HPDE6-E6E7 (cell line): ENCODE measurements around the gene NUMB.
"Not testable (repeated sequence)": the region's sequence is repeated elsewhere in the genome, so short reads cannot be mapped to it uniquely, and the experiment has no call there.

Experiments used
- DNase-seq: peaks from one replicate; pipeline ENCODE4 v3.0.0; 2011; ENCODE audit warnings: missing footprints; ENCODE audit errors: extremely low spot score

Gene NUMB

GRCh38 chr14:73422515-73422914 is 35.8 kb downstream of the NUMB start:
- DNase-seq: no peak

- no peak for DNase-seq
Measured at GRCh38 chr14:73418227-73418626, 40.1 kb downstream of the NUMB start.

DNA sequence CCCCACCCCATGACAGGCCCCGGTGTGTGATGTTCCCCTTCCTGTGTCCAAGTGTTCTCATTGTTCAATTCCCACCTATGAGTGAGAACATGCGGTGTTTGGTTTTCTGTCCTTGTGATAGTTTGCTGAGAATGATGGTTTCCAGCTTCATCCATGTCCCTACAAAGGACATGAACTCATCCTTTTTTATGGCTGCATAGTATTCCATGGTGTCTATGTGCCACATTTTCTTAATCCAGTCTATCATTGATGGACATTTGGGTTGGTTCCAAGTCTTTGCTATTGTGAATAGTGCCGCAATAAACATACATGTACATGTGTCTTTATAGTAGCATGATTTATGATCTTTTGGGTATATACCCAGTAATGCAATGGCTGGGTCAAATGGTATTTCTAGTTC is 52.1 kb downstream of the NUMB start:
- not testable (repeated sequence) for DNase-seq

- DNase-seq: no peak
Measured at GRCh38 chr14:73403181-73403752, 55.1 kb downstream of the NUMB start.

GRCh38 chr14:73402579-73402978 is 55.8 kb downstream of the NUMB start:
- no peak for DNase-seq

DNA sequence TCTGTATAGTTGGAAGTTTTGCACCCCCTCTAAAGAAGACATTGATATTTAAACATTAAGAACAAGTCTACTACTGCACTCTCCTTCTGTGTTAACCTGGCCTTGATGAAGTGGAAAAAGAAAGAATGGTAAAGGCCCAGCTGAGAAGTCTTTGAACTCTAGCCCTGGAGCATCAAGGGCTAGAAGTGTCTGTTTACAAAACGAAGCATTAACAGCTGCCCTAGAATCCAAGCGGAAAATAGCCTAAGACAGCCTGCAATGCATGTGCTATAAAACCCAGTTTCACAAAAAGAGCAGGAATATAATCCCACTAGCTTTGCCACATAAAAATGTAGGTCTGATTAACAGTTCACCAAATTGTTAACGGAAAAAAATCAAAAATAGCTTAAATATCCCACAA is 60.5 kb downstream of the NUMB start:
- no peak for DNase-seq

DNA sequence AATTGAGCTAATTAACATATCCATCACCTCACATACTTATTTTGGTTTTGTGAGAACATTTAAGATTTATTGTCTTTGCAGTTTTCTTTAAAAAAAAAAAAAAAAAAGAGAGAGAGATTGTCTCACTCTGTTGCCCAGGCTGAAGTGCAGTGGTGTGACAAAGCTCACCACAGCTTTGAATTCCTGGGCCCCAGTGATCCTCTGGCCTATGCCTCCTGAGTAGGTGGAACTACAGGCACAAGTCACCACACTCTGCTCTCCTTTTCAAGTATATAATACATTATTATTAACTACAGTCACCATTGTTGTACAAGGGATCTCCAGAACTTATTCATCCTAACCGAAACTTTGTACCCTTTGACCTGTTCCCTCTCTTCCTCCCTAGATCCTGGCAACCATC is 64.0 kb downstream of the NUMB start:
- no peak for DNase-seq

DNA sequence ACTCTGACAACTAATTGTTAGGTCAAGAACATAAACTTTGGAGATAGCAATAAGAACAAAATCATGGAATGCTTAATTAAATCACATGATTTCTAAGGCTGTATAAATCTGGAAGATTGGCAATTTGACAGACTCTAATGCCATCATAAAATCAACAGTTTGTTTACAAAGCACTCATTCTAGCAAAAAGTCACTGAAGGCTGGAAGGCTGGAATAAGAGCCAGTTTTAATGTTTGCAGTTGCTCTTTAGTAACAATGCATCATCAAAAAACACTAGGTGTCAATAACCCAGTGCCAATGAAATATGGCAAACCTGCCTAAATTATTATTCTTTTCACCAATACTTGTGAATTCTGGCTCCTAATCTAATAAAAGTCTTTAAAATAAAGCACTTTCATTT is 65.0 kb downstream of the NUMB start:
- DNase-seq: no peak

GRCh38 chr14:73392329-73393257 is 65.8 kb downstream of the NUMB start:
- no peak for DNase-seq

DNA sequence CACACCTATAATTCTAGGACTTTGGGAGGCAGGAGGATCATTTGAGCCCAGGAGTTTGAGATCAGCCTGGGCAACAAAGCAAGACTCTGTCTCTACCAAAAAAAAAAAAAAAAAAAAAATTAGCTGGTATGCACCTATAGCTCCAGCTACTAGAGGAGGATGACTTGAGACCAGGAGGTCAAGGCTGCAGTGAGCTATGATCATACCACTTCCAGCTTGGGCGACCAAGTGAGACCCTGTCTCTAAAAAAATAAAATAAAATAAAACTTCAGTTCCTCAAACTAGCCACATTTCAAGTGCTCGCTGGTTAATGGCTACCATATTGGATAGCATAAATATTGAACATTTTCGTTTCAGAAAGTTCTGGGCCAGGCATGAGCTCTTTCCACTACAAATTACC is 70.5 kb downstream of the NUMB start:
- not testable (repeated sequence) for DNase-seq

- no peak for DNase-seq
Measured at GRCh38 chr14:73386342-73386741, 72.0 kb downstream of the NUMB start.

GRCh38 chr14:73385021-73385420 is 73.3 kb downstream of the NUMB start:
- not testable (repeated sequence) for DNase-seq

- no peak for DNase-seq
Measured at GRCh38 chr14:73383356-73383755, 75.0 kb downstream of the NUMB start.

DNA sequence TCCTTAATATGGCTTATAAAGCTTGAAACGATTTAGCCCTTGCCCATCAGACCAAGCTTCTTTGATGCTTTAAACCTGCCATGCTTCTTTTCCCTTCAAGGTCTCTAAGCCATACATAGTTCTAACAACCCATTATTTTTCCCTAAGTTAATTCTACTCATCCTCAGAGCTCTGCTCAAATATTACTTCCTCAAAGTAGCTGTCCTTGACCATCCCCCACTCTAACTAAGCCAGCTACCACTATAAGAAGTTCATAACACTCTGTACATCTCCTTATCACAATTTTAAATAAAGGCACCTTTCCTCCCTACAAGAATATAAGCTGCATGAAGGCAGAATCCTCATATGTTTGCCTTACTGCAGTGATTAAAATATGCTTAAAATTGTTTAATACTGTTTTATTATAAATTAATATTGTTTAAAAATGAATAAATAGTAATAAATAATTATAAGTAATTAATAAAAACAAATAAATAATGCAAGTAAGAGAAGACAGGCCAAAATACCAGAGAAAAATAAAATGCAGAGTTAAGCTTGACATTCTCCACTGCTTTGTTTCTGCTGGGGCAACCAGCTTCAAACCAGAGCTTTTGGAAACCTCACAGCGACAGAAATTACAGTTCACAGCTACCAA is 76.8 kb downstream of the NUMB start:
- DNase-seq: no peak

GRCh38 chr14:73376585-73376984 is 81.8 kb downstream of the NUMB start:
- no peak for DNase-seq

- no peak for DNase-seq
Measured at GRCh38 chr14:73375861-73376260, 82.5 kb downstream of the NUMB start.

DNA sequence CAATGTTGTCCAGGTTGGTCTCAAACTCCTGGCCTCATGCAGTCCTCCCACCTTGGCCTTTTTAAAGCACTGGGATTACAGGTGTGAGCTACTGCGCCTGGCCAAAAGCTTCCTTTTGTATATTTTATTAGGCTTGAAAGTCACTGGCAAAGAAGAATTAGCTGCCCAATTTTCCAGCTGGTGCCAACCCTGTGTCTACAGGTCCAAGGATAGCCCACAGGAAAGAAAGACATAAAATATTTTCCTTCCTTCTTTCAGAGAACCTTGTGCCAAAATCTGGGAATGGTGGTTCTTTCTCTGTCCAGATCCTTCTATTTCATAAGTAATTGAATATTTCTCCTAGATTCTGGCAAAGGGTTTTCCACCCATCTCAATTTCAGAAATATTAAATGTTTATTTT is 84.1 kb downstream of the NUMB start:
- no peak for DNase-seq

DNA sequence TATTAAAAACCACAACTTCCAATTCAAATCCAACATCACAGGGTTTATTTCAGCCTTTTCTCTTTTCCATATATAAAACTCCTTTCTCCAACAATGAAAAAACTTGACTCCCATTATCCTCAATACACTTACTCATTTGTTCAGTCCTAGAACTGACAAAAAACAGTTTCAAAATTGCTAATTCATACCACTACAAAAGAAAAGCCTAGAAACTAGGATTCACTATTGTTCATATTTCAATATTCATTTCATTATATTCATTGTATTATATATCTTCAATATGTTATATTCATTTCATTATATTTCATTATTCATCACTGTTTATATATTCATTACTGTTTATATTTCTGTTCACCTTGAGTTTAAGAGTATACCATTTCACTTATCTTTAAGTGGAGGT is 85.8 kb downstream of the NUMB start:
- no peak for DNase-seq

DNA sequence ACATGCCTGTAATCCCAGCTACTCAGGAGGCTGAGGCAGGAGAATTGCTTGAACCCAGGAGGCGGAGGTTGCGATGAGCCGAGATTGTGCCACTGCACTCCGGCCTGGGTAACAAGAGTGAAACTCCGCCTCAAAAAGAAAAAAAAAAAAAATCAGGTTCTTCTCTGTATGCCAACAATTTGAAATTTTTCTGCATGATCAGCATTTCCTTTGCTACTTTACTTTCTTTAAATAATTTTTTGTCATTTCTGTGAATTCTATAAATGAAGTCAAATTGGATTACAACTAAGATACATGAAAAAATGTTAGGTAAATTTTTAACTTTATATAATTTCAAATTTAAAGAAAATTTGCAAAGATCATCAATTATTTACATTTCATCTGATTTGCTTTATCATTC is 87.8 kb downstream of the NUMB start:
- no peak for DNase-seq

DNA sequence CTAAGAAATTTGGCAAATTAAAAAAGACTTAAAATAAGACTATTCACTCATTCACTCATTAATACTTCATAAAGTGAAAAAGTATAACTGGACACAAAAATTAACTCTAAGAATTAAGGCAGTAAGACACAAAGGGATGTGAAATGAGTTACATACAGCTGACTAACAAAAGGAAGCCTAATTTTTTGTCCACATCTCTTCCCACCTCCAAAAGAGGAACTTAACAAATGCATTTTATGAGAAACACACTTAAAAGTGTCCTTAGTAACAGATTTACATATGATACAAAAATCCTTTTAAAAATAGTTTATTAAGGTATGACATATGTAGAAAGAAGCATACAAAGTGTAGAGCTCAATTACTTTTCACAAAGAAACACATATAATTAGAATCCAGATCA is 88.9 kb downstream of the NUMB start:
- no peak for DNase-seq

GRCh38 chr14:73368616-73369015 is 89.7 kb downstream of the NUMB start:
- no peak for DNase-seq

- DNase-seq: no peak
Measured at GRCh38 chr14:73365727-73366126, 92.6 kb downstream of the NUMB start.

DNA sequence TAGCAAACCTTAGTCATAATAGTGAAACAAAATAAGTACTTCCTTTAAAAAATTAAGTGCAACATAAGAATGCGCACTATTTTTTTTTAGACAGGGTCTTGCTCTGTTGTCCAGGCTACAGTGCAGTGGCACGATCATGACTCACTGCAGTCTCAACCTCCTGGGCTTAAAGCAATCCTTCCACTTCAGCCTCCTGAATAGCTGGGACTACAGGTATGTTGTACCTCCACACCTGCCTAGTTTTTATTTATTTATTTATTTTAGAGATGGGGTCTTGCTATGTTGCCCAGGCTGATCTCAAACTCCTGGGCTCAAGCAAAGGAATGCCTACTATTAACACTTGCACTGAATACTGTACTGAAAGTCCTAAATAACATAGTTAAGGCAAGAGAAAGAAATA is 93.8 kb downstream of the NUMB start:
- no peak for DNase-seq
